OCI-LY3 (cell line): ENCODE results near the gene NUP58.

Experiments
- H2AFZ ChIP-seq: fragments of 200-600, 300-600 bp; shearing (Covaris generic); 2 replicates; pipeline ENCODE4 v1.6.0; 2014; ENCODE audit warnings: antibody characterized with exemption, low read depth, low read length
- H3K27ac ChIP-seq: fragments of 200-600, 300-600 bp; sonication (generic); 2 replicates; pipeline ENCODE4 v1.5.1; 2014; ENCODE audit warnings: mild to moderate bottlenecking, low read length, moderate library complexity, mixed read lengths
- H3K27me3 ChIP-seq: fragments of 200-600, 300-600 bp; sonication (generic); 2 replicates; pipeline ENCODE4 v1.6.1; 2014; ENCODE audit warnings: low read depth, low read length, mixed read lengths
- H3K36me3 ChIP-seq: fragments of 200-600, 300-600 bp; sonication (generic); replicated peaks from 2 replicates; pipeline ENCODE3; 2014; ENCODE audit warnings: low read depth, low read length, mixed read lengths
- H3K4me1 ChIP-seq: fragments of 300-600, 200-600 bp; sonication (generic); 2 replicates; pipeline ENCODE4 v1.6.1; 2014; ENCODE audit warnings: low read length, mixed read lengths
- H3K4me2 ChIP-seq: fragments of 200-600, 300-600 bp; sonication (generic); 2 replicates; pipeline ENCODE4 v1.6.1; 2014; ENCODE audit warnings: low read length, mixed read lengths
- H3K4me3 ChIP-seq: fragments of 300-600, 200-600 bp; sonication (generic); 2 replicates; pipeline ENCODE4 v1.5.1; 2014; ENCODE audit warnings: antibody characterized with exemption, mild to moderate bottlenecking, low read length, moderate library complexity
- H3K79me2 ChIP-seq: fragments of 300-600, 200-600 bp; shearing (Covaris generic); 2 replicates; pipeline ENCODE4 v1.6.1; 2014; ENCODE audit warnings: mild to moderate bottlenecking, low read length, mixed read lengths
- H3K9ac ChIP-seq: fragments of 300-600, 200-600 bp; shearing (Covaris generic); 2 replicates; pipeline ENCODE4 v1.6.0; 2014; ENCODE audit warnings: mild to moderate bottlenecking, low read length, moderate library complexity
- H3K9me3 ChIP-seq: fragments of 200-600, 300-600 bp; shearing (Covaris generic); 2 replicates; pipeline ENCODE4 v1.6.1; 2014; ENCODE audit warnings: low read length, mixed read lengths; ENCODE audit not compliant: insufficient read depth
- H4K20me1 ChIP-seq: fragments of 200-600, 300-600 bp; sonication (generic); 2 replicates; pipeline ENCODE4 v1.6.1; 2016; ENCODE audit warnings: low read length, mixed read lengths; ENCODE audit not compliant: insufficient read depth
- CTCF ChIP-seq: fragments of 200-600, 300-600 bp; sonication (generic); IDR thresholded peaks from 2 replicates; pipeline ENCODE4 v1.5.1; 2014; ENCODE audit warnings: antibody characterized with exemption, low read length, low read depth
- EZH2phosphoT487 ChIP-seq: fragments of 200-600 bp; shearing (Covaris generic); IDR thresholded peaks from 2 replicates; pipeline ENCODE4 v1.6.1; 2018; ENCODE audit warnings: antibody characterized with exemption, mixed run types, low read depth

NUP58 gene

GRCh38 chr13:25380082-25380481 is 78.7 kb downstream of the NUP58 start:
- no peak overlapping the region for H2AFZ ChIP-seq
- 0 out of 2 replicates have a peak, but pooled peaks cover 2% of the 10 kb centered on the region for H3K4me1 ChIP-seq
- no peak overlapping the region for H3K4me3 ChIP-seq
- H3K27me3 ChIP-seq: peaks cover 17% of the 10 kb centered on the region
- H3K79me2 ChIP-seq: no peaks in the 10 kb centered on the region
- H4K20me1 ChIP-seq: no peaks in the 10 kb centered on the region
- no peaks in the 10 kb centered on the region for H3K9me3 ChIP-seq
- TF ChIP-seq EZH2phosphoT487: no peak
- no peak for TF ChIP-seq CTCF
- no peaks in the 10 kb centered on the region for H3K36me3 ChIP-seq
- H3K4me2 ChIP-seq: no peak overlapping the region
- no peak overlapping the region for H3K9ac ChIP-seq
- no peak overlapping the region for H3K27ac ChIP-seq

- H3K36me3 ChIP-seq: no peaks in the 10 kb centered on the region
- peaks cover 18% of the 10 kb centered on the region for H3K27me3 ChIP-seq
- H3K9me3 ChIP-seq: no peaks in the 10 kb centered on the region
- no peaks in the 10 kb centered on the region for H3K79me2 ChIP-seq
- H3K4me1 ChIP-seq: no peaks in the 10 kb centered on the region
- no peak overlapping the region for H3K4me3 ChIP-seq
- TF ChIP-seq EZH2phosphoT487 (no peak), CTCF (no peak)
- no peak overlapping the region for H3K27ac ChIP-seq
- no peak overlapping the region for H3K4me2 ChIP-seq
- H2AFZ ChIP-seq: no peak overlapping the region
- no peaks in the 10 kb centered on the region for H4K20me1 ChIP-seq
- no peak overlapping the region for H3K9ac ChIP-seq
These were observed 79.4 kb downstream of the NUP58 start for GRCh38 chr13:25380741-25381324.

GRCh38 chr13:25384758-25385410 is 83.5 kb downstream of the NUP58 start:
- no peaks in the 10 kb centered on the region for H3K4me1 ChIP-seq
- no peaks in the 10 kb centered on the region for H4K20me1 ChIP-seq
- H3K4me3 ChIP-seq: no peak overlapping the region
- H3K4me2 ChIP-seq: no peak overlapping the region
- H3K9me3 ChIP-seq: no peaks in the 10 kb centered on the region
- H3K9ac ChIP-seq: no peak overlapping the region
- no peak overlapping the region for H3K27ac ChIP-seq
- H2AFZ ChIP-seq: no peak overlapping the region
- TF ChIP-seq CTCF (no peak), EZH2phosphoT487 (no peak)
- peaks cover 25% of the 10 kb centered on the region for H3K27me3 ChIP-seq
- no peaks in the 10 kb centered on the region for H3K79me2 ChIP-seq
- no peaks in the 10 kb centered on the region for H3K36me3 ChIP-seq

GRCh38 chr13:25391932-25392331 is 90.5 kb downstream of the NUP58 start:
- H3K27ac ChIP-seq: no peak overlapping the region
- no peaks in the 10 kb centered on the region for H3K9me3 ChIP-seq
- no peak overlapping the region for H3K9ac ChIP-seq
- TF ChIP-seq CTCF (no peak), EZH2phosphoT487 (no peak)
- no peaks in the 10 kb centered on the region for H3K36me3 ChIP-seq
- no peaks in the 10 kb centered on the region for H4K20me1 ChIP-seq
- H3K4me1 ChIP-seq: no peaks in the 10 kb centered on the region
- no peak overlapping the region for H3K4me3 ChIP-seq
- H2AFZ ChIP-seq: no peak overlapping the region
- H3K79me2 ChIP-seq: no peaks in the 10 kb centered on the region
- no peak overlapping the region for H3K4me2 ChIP-seq
- peaks cover 12% of the 10 kb centered on the region; the same call in 1 of the 2 replicates for H3K27me3 ChIP-seq
